ENCODE measurements around the gene NPAS3.

DNA sequence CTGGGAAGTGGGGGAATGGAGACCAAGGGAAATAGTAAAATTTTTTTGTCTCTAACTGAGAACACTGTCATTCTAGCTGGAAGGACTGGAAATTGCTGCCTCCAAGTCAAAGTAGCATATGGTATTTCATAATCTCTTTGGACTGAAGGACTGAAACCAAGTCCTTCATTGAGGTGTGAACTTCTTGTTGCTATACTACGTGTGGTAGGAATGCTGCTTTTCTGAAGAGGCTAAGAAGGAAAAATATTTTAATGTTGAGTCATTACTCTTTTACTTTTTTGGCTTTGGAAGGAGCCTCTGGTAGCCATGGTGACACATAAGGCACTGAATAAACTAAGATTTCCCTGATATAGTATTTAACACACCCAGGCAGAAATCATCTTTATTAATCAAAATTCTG, 465.4 kb downstream of the NPAS3 start:
- TF ChIP-seq, protein P1, sequence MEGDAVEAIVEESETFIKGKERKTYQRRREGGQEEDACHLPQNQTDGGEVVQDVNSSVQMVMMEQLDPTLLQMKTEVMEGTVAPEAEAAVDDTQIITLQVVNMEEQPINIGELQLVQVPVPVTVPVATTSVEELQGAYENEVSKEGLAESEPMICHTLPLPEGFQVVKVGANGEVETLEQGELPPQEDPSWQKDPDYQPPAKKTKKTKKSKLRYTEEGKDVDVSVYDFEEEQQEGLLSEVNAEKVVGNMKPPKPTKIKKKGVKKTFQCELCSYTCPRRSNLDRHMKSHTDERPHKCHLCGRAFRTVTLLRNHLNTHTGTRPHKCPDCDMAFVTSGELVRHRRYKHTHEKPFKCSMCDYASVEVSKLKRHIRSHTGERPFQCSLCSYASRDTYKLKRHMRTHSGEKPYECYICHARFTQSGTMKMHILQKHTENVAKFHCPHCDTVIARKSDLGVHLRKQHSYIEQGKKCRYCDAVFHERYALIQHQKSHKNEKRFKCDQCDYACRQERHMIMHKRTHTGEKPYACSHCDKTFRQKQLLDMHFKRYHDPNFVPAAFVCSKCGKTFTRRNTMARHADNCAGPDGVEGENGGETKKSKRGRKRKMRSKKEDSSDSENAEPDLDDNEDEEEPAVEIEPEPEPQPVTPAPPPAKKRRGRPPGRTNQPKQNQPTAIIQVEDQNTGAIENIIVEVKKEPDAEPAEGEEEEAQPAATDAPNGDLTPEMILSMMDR (IDR thresholded peaks at IDR 0.05), result no peak
- TF ChIP-seq POLR2A (IDR thresholded peaks at IDR 0.05), result no peak
